HFF-Myc (cell line): ENCODE results near the gene HNRNPLL.

Source experiments
- DNase-seq: peaks from one replicate; pipeline ENCODE4 v3.0.0-alpha.2; 2011; ENCODE audit warnings: low read depth; ENCODE audit errors: extremely low read depth
- H3K4me3 ChIP-seq: replicated peaks from 2 replicates; pipeline ENCODE4 v1.5.1; 2011; ENCODE audit warnings: low read depth, mild to moderate bottlenecking, control low read depth, low read length
- CTCF ChIP-seq: IDR thresholded peaks from 2 replicates; pipeline ENCODE4 v1.5.1; 2012; ENCODE audit warnings: mild to moderate bottlenecking, low read depth, low read length, control low read depth; ENCODE audit errors: missing control alignments

Gene HNRNPLL

DNA sequence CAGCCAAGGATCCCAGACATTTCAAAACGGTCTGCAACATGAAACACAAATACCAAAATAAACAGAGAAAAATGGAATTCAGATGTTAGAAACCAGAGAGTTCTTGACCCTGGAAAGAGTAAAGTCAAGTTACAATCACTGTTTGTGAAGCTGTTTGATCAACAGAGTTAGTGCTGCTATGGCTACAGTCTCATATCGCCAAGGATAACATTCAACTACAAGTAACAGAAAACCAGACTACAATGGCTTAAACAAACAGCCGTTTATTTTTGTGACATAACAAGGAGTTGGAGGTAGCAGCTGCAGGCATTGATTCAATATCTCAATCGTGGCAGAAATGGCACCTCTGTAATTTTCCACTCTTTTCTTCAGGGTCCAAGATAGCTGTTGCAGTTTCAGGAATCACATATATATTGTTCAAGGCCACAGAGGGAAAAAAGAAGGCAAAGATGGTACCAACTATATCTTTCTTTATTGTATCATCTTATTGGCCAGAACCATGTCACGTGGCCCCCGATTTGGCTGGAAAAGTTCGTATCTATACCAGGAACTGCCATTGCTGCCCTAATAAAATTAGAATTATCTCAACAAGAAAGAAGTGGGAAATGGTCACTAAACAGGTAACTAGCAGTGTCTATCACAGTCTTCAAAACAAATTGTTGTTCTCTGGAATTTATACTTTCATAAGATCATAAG, 17.7 kb upstream of the HNRNPLL start:
- DNase-seq = no peak
- H3K4me3 ChIP-seq = no peak overlapping the region
- no peak for TF ChIP-seq CTCF

- no peak for TF ChIP-seq CTCF
- H3K4me3 ChIP-seq = no peak overlapping the region
- no peak for DNase-seq
Measured at GRCh38 chr2:38619458-38620164, 16.9 kb upstream of the HNRNPLL start.

DNA sequence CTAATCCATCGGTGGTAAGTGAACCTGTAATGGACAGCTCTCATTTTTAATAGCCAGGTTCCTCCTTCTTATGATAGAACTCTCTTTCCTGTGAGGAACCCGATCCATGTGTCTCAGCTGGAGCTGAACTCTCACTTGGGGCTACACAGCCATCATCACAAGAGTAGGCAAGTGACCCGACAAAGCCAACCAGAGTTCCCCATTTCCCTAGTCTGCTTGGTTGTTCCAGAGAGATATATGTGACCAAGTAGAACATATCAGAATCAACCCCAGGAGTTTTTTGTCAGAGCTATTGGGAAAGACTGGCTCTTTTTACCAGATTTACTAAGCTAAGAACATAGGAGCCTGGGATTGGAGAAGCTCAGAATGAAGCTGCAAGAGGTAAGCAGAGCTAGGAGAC, 14.6 kb upstream of the HNRNPLL start:
- DNase-seq = no peak

DNA sequence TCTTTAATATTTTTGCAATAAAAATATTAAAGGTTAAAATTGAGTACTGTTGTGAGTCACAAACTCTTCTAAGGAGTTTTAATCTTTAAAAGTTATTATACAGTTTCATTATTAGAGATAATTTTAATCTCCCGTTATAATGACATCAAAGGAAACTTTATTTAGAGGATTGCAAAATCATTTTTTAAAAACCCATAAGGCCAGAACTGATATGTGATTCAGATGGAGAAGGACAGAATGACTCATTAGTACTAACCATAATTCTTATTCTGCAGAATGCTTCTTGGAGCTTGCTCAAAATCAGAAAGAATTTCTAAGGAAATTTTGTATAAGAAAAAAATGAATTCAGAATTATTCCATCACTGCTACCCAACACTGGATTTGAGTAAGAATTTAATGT, 12.5 kb upstream of the HNRNPLL start:
- DNase-seq = no peak
- no peak for TF ChIP-seq CTCF
- no peak overlapping the region for H3K4me3 ChIP-seq

More for the DNA sequence above, 14.6 kb upstream of the HNRNPLL start:
- H3K4me3 ChIP-seq = no peak overlapping the region
- no peak for TF ChIP-seq CTCF

- H3K4me3 ChIP-seq = no peak overlapping the region
- TF ChIP-seq CTCF = no peak
- no peak for DNase-seq
Measured at GRCh38 chr2:38613849-38614213, 11.1 kb upstream of the HNRNPLL start.

GRCh38 chr2:38613126-38613848, 10.6 kb upstream of the HNRNPLL start:
- no peak for TF ChIP-seq CTCF
- H3K4me3 ChIP-seq = no peak overlapping the region
- no peak for DNase-seq
